Aorta (tissue), 5 donors: Measurements from ENCODE around the gene RGS9BP. TPM values are rescaled to one million over a fixed set of nuclear protein-coding genes. Genes with fewer than 3 reads are reported as not detected.

ENCODE experiments used
- ATAC-seq: fragments of 200-7000 bp; cut with Tn5 transposase; one replicate; pipeline ENCODE4 v1.9.1; 2022; ENCODE audit warnings: moderate library complexity; ENCODE audit not compliant: low FRiP score
- DNase-seq, 2 donors: peaks; one replicate each; pipeline ENCODE4 v3.0.0-alpha.2; 2020
- H3K27ac ChIP-seq, 2 donors: one replicate each; pipeline ENCODE4 v1.5.1; 2013; ENCODE audit warnings: low read length in 2 of 2, mild to moderate bottlenecking in 2 of 2, moderate library complexity in 2 of 2, control low read depth in 1 of 2, inconsistent platforms in 1 of 2, low read depth in 1 of 2
- H3K27me3 ChIP-seq, 2 donors: one replicate each; pipeline ENCODE4 v1.6.1; 2013; ENCODE audit warnings: control low read depth in 1 of 2, low read length in 1 of 2, mild to moderate bottlenecking in 1 of 2, moderate library complexity in 1 of 2; ENCODE audit not compliant: insufficient read depth in 2 of 2, control insufficient read depth in 1 of 2
- H3K36me3 ChIP-seq, 2 donors: one replicate each; pipeline ENCODE4 v1.6.1; 2013; ENCODE audit warnings: control low read depth in 1 of 2, low read length in 1 of 2, mild to moderate bottlenecking in 1 of 2; ENCODE audit not compliant: insufficient read depth in 2 of 2, control insufficient read depth in 1 of 2
- H3K4me1 ChIP-seq, 2 donors: one replicate each; pipeline ENCODE4 v1.6.1; 2013; ENCODE audit warnings: low read length in 2 of 2, control low read depth in 1 of 2, mild to moderate bottlenecking in 1 of 2, moderate library complexity in 1 of 2; ENCODE audit not compliant: insufficient read depth in 2 of 2, control insufficient read depth in 1 of 2
- H3K4me3 ChIP-seq, 2 donors: one replicate each; pipeline ENCODE4 v1.5.1; 2013; ENCODE audit warnings: low read length in 2 of 2, control low read depth in 1 of 2, mild to moderate bottlenecking in 1 of 2
- H3K9me3 ChIP-seq: one replicate; pipeline ENCODE4 v1.6.1; 2013; ENCODE audit warnings: mild to moderate bottlenecking, low read length; ENCODE audit not compliant: control insufficient read depth
- WGBS, 2 donors: extraction: QIAGEN DNeasy Blood & Tissue Kit; methylation state at CpG; one replicate each; pipeline ENCODE4 v1.1.7; 2013; 5-methylcytosine and 5-hydroxymethylcytosine counted together
- intact Hi-C, 2 donors: fragments of 100-400 bp; cut with DNase I; formaldehyde crosslinking; loops; one replicate each; pipeline versions ENCODE4 v1.14.2 to v1.15.0; 2022
- long read RNA-seq, 2 donors: library from polyadenylated mRNA; unstranded; transcript quantifications; one replicate each; pipeline ENCODE4 v2.0.0, GENCODE V29; 2020 to 2021
- polyA plus RNA-seq, 2 donors: library from polyadenylated mRNA; stranded (reverse); fragments of 200-250 nt; gene quantifications; one replicate each; pipeline ENCODE4 v1.2.3, GENCODE V29; 2013
- total RNA-seq, 2 donors: library from RNA; stranded (reverse); fragmentation: NEBNext Ultra II Directional; extraction: Animal tissue kit (Norgen Biotek cat#: 25700); gene quantifications; one replicate each; pipeline ENCODE4 v1.2.1, GENCODE V29; 2021
- donor health status: healthy with polysubstance abuse.
- donor health status: Bipolar disorder and iron deficiency.
- donor health status: DM: no; HTN: no; CAD: no.
- donor health status: DM: no; HTN: no; CAD: no.
- donor health status: DM: yes; HTN: yes; CAD: no.

The RGS9BP gene
- total RNA-seq: not detected
- under 1 TPM in 1 of 2 donors, not detected in 1; 0.25 TPM for polyA plus RNA-seq
- long read RNA-seq, donor 1: 0 reads
- long read RNA-seq, donor 2: 0 reads

DNA sequence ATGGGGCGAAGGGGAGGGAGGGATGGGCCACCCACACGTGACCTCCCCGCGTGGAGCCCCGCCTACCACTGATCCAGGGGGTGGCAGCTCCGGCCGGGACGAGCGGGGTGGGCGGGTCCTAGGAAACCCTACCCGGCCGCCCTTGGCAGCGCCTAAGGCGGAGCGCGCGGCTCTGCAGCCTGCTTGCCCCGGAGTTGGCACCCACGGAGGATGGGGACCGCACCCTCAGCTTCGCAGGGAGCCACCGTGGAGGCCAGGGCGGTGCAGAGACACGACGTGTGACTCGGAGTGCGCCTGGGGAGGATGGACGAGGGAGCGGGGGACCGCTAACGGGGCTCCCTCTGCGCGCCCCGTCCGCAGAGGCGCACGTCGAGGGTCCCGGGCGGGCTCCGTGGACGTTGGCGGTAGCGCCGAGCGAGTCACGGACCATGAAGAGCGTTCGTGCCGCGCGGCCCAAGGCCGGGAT, at the start of gene RGS9BP:
TSS of gene RGS9BP (plus strand) at position 129 of the 466 bp plus-strand sequence. CDS start 416 bp downstream, outside the sequence.
- intact Hi-C loops: loop anchor here in 1 of 2 donors (2.0 to 10.0 kb wide), 3 partner anchors 15 to 331 kb away; partner anchors contain the start of genes CEP89, FAAP24, NUDT19 and ZNF507
- Histone ChIP-seq H3K36me3 (no peaks in the 10 kb centered on the region), H3K27ac (peak within 1 kb of the TSS in 1 of 2 donors; percentile 49), H3K9me3 (no peaks in the 10 kb centered on the region), H3K4me1 (no peaks in the 10 kb centered on the region), H3K4me3 (peak within 1 kb of the TSS; percentile 66 to 68), H3K27me3 (no peaks in the 10 kb centered on the region)
- DNase-seq (peak; percentile 91 to 93), ATAC-seq (peak; percentile 91)
- WGBS, 2 donors: 3 to 4% methylated on average over 42 to 53 of the region's 53 CpGs

GRCh38 chr19:32626969-32627368, 48.7 kb upstream of the RGS9BP start:
- 92 to 96% methylated on average over 4 of the region's 4 CpGs for WGBS, 2 donors
- no peaks in the 10 kb centered on the region for H3K27me3 ChIP-seq
- no peak overlapping the region for H3K27ac ChIP-seq
- no peak for ATAC-seq
- no peak for DNase-seq
- H3K4me1 ChIP-seq: no peaks in the 10 kb centered on the region
- H3K9me3 ChIP-seq: no peaks in the 10 kb centered on the region
- intact Hi-C loops: no loop called here
- no peak overlapping the region for H3K4me3 ChIP-seq
- H3K36me3 ChIP-seq: peaks cover 0 to 13% of the 10 kb centered on the region in 2 donors

DNA sequence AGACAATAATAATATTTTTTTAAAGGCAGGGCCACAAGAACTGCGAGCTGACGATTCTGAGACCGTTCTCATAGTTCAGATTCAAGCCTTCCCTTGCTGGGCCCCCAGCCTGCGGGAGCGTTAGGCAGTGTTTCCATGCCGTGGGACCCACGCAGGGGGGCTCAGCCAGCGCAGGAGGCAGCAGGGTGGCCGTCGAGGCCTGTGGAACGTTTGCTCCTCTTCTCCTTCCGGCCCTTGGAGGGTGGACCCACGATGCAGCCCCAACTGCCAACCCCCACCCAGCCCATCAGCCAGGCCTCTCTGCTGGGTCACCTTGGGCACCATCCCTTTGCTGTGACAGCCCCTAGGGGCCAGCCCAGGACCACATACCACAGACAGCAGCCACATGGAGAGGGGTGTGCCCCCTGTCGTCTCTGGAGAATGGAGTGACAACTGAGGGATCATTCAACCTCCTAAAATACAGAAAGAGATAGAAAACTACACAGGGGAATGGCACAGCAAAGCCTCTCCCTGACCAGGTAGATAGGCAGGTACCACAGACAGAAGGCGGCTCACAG, 47.9 kb upstream of the RGS9BP start:
- Histone ChIP-seq H3K9me3 (no peaks in the 10 kb centered on the region), H3K4me1 (no peaks in the 10 kb centered on the region), H3K4me3 (no peak overlapping the region), H3K27me3 (no peaks in the 10 kb centered on the region), H3K27ac (no peak overlapping the region), H3K36me3 (peaks cover 0 to 9% of the 10 kb centered on the region in 2 donors)
- intact Hi-C loops: no loop called here
- ATAC-seq (no peak), DNase-seq (no peak)
- WGBS, 2 donors: 74 to 77% methylated on average over 15 of the region's 15 CpGs

DNA sequence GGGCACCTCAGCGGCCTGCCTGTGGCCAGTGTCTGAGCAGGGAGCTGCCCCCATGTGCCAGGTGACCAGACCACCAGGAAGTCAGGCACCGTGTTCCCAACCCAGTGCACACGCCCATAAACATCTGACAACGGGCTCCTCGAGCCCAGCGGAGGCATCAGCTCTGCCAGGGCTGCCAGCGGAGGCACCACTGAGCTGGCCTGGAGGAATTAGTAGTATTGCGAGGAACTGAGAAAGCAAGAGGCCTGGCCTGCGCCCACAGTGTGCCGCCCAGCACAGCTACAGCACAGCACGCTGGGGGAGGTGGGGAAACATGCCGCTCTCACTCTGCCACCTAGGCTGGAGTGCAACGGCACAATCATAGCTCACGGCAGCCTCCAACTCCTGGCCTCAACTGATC, 45.3 kb upstream of the RGS9BP start:
- ATAC-seq (no peak), DNase-seq (no peak)
- intact Hi-C loops: no loop called here
- WGBS, 2 donors: 86 to 89% methylated on average over 14 of the region's 14 CpGs
- Histone ChIP-seq H3K9me3 (no peaks in the 10 kb centered on the region), H3K27me3 (no peaks in the 10 kb centered on the region), H3K36me3 (peaks cover 0 to 9% of the 10 kb centered on the region in 2 donors), H3K27ac (no peak overlapping the region), H3K4me1 (no peaks in the 10 kb centered on the region), H3K4me3 (no peak overlapping the region)

DNA sequence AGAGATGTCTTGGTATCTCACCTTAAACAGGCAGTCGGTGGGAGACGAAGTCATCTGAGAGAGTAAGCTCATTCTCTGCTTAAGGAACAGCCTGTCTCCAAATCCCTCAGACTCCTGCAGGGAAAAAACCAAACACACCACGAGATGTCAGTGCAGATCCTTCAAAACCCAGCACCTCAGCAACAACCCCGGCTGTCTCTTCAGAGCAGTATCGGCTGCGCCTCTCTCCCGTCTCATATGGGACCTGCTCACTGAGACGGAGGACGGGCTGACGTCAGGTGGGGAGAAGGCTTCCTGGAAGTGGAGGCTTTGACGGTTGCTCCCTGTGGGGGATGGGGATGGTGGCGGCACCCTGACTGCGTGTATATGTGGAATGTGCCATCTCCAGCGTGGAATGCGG, 44.3 kb upstream of the RGS9BP start:
- no peaks in the 10 kb centered on the region for H3K9me3 ChIP-seq
- H3K4me1 ChIP-seq: no peaks in the 10 kb centered on the region
- H3K36me3 ChIP-seq: peaks cover 0 to 11% of the 10 kb centered on the region in 2 donors
- no peak for ATAC-seq
- DNase-seq: no peak
- H3K27me3 ChIP-seq: no peaks in the 10 kb centered on the region
- H3K27ac ChIP-seq: no peak overlapping the region
- 90 to 92% methylated on average over 15 of the region's 15 CpGs for WGBS, 2 donors
- H3K4me3 ChIP-seq: no peak overlapping the region
- intact Hi-C loops: no loop called here

DNA sequence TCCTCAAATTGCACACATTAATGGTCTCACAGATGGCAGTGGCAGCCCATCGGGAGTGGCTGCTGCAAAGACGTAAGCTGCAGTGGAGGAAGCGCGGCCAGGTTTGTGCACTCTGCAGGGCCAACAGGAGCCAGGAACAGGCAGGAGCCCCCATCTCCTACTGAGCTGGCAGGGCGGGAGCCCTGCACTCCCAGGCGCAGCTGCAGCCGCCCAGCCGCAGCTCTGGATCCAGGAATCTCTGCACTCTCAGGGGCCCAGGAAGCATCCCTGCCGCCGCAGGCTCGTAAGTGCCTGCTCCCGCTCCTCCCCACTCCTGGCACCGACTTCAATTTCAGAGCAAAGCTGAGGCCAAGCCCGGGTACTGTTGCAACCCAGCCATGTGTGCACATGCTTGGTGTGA, 38.2 kb upstream of the RGS9BP start:
- no peaks in the 10 kb centered on the region for H3K4me1 ChIP-seq
- no peak overlapping the region for H3K27ac ChIP-seq
- no peaks in the 10 kb centered on the region for H3K9me3 ChIP-seq
- intact Hi-C loops: no loop called here
- 88% methylated on average over 14 of the region's 14 CpGs for WGBS, 2 donors
- no peaks in the 10 kb centered on the region for H3K27me3 ChIP-seq
- ATAC-seq (no peak), DNase-seq (no peak)
- H3K4me3 ChIP-seq: no peak overlapping the region
- peaks cover 0 to 8% of the 10 kb centered on the region in 2 donors for H3K36me3 ChIP-seq

GRCh38 chr19:32638625-32639024, 37.0 kb upstream of the RGS9BP start:
- Histone ChIP-seq H3K4me1 (no peaks in the 10 kb centered on the region), H3K36me3 (peaks cover 0 to 15% of the 10 kb centered on the region in 2 donors), H3K9me3 (no peaks in the 10 kb centered on the region), H3K27me3 (no peaks in the 10 kb centered on the region), H3K4me3 (no peak overlapping the region), H3K27ac (no peak overlapping the region)
- intact Hi-C loops: no loop called here
- WGBS, 2 donors: 98 to 99% methylated on average over 13 of the region's 13 CpGs
- ATAC-seq (peak; percentile 11), DNase-seq (no peak)

DNA sequence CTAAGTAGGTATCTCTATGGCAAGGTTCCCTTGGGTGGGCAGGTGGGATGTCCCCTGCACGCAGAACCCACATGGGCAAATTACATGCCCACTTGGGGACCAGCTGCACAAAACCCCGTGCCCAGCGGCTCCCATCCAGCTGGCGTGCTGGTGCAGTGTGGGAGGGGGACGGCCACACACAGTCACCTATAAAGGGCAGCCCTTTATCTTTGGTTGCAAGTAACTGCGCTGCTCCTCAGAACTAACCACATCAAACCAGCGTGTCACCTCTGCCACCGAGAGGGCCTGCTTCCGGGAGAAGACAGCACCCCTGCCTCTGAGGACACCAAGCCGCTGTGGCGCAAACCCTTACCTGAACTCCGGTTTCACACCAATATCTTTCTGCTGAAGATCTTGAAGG, 32.9 kb upstream of the RGS9BP start:
- no peak for ATAC-seq
- 87 to 88% methylated on average over 12 of the region's 12 CpGs for WGBS, 2 donors
- Histone ChIP-seq H3K9me3 (no peaks in the 10 kb centered on the region), H3K27me3 (no peaks in the 10 kb centered on the region), H3K27ac (no peak overlapping the region), H3K4me3 (no peak overlapping the region), H3K36me3 (peaks cover 0 to 15% of the 10 kb centered on the region in 2 donors), H3K4me1 (no peaks in the 10 kb centered on the region)
- intact Hi-C loops: no loop called here
- no peak for DNase-seq

- intact Hi-C loops: no loop called here
- no peak overlapping the region for H3K4me3 ChIP-seq
- DNase-seq: no peak
- no peak overlapping the region for H3K27ac ChIP-seq
- H3K36me3 ChIP-seq: peaks cover 0 to 13% of the 10 kb centered on the region in 2 donors
- H3K27me3 ChIP-seq: no peaks in the 10 kb centered on the region
- ATAC-seq: no peak
- no peaks in the 10 kb centered on the region for H3K9me3 ChIP-seq
- 96 to 97% methylated on average over 6 of the region's 6 CpGs for WGBS, 2 donors
- no peaks in the 10 kb centered on the region for H3K4me1 ChIP-seq
Observed at GRCh38 chr19:32646556-32646955, 29.1 kb upstream of the RGS9BP start.
